GM18526 (cell line): ENCODE results near the gene RAB40AL.

Experiments
- POLR2A ChIP-seq: IDR thresholded peaks from 3 replicates; pipeline ENCODE4 v1.6.1; 2011; ENCODE audit not compliant: insufficient read length; ENCODE audit errors: extremely low read depth

The RAB40AL gene

GRCh38 chrX:102968216-102968615 is 31.1 kb downstream of the RAB40AL start:
- TF ChIP-seq POLR2A, result no peak

GRCh38 chrX:102975016-102975415 is 37.9 kb downstream of the RAB40AL start:
- TF ChIP-seq POLR2A, result no peak

- TF ChIP-seq POLR2A, result no peak
These were observed 39.2 kb downstream of the RAB40AL start for GRCh38 chrX:102976286-102976685.

- no peak for TF ChIP-seq POLR2A
These were observed 39.9 kb downstream of the RAB40AL start for GRCh38 chrX:102976793-102977495.

- no peak for TF ChIP-seq POLR2A
These were observed 41.5 kb downstream of the RAB40AL start for GRCh38 chrX:102978594-102978993.

DNA sequence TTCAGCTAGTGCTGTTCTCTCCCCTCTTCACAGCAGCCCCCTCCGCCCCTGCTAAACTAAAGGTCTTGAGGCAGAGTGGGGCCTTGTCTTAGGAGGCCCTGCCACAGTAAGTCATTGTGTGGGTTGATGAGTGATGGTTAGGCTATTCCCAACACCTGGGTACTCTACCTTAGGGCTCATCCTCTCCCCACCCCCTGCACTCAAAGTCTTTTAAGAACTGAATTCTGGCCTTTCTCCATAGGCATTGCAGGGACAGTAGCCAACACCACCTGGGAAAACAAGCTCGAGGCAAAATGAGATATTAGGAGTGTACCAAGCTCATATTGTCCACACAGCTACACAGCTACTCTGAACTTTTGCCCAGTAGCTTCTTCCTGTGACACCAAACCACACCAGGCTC is 42.5 kb downstream of the RAB40AL start:
- no peak for TF ChIP-seq POLR2A

DNA sequence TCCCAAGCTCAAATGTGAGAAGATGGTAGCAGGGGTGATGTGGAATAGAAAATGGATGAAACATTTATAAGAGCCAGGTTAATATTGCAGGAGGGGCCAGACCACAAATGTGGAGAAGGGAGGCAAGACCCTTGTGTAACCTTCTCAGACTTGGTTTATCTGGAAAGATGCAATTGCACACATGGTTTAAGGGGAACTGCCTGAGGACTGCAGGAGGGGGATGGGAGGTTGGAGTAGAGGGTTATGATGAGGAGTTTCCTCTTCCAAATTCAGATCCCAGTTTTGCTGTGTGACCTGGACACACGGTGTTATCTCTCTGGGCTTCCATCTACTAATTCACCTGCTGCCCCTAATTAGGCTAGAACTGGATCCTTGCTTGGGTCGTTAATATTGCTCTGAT is 46.1 kb downstream of the RAB40AL start:
- no peak for TF ChIP-seq POLR2A

GRCh38 chrX:102985192-102985591 is 48.1 kb downstream of the RAB40AL start:
- TF ChIP-seq POLR2A, result no peak
